Activated CD4-positive, alpha-beta T cell treated with anti-CD3 and anti-CD28 coated beads, Interleukin-2, amount 50 U/mL, for 1 hour (primary cell): ENCODE results near the gene SMCO2.

Experiments
- DNase-seq: peaks from one replicate; pipeline ENCODE4 v3.0.0-alpha.2; 2020

The SMCO2 gene

DNA sequence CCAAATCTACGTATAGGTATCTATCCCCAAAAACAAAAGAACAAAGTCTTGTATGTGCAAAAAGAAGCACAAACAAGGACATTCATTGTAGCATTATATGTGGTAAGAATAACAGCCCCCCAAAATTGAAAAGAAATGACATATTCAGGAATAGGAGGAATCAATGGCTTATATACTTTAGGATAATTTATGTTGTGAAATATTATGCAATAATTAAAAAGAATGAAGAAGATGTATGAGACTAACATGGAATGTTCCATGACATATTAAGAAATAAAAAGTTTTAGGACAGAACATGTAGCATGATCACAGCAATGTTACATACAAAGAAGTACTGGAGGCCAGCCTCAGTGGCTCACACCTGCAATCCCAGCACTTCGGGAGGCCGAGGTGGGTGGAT lies 9.1 kb downstream of the SMCO2 start:
- DNase-seq: no peak

DNA sequence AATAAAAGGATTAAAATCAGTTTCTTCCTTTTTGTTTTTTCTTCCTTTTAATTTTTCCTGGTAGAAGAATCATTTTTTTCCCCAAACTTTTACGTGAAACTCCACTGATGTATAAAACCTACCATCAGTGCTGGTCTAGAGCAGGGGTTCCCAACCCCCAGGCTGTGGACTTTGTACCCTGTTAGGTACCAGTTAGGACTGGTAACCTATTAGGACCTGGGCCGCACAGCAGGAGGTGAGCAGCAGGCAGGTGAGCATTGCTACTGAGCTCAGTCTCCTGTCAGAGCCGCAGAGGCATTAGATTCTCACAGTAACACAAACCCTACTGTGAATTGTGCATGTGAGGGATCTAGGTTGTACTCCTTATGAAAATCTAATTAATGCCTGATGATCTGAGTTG lies 10.1 kb downstream of the SMCO2 start:
- no peak for DNase-seq

DNA sequence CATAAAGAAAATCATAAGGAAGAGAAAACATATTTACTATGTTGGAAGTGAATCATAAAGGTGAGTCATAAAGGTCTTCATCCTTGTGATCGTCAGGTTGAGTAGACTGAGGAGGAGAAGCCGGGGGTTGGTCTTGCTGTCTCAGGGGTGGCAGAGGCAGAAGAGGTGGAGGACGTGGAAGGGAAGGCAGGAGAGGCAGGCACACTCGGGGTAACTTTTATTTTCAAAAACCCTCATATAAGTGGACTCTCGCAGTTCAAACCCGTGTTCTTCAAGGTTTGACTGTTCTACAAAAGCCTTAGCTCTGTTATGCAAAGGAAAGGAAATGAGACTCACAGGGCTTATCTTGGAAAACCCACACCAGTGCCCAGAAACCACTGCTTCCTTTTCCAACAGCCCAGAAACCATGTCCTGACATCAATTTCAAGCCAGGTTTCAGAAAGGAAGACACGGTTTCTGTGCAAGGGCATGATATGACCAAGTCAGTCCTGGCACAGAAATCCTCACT lies 14.0 kb downstream of the SMCO2 start:
- no peak for DNase-seq

DNA sequence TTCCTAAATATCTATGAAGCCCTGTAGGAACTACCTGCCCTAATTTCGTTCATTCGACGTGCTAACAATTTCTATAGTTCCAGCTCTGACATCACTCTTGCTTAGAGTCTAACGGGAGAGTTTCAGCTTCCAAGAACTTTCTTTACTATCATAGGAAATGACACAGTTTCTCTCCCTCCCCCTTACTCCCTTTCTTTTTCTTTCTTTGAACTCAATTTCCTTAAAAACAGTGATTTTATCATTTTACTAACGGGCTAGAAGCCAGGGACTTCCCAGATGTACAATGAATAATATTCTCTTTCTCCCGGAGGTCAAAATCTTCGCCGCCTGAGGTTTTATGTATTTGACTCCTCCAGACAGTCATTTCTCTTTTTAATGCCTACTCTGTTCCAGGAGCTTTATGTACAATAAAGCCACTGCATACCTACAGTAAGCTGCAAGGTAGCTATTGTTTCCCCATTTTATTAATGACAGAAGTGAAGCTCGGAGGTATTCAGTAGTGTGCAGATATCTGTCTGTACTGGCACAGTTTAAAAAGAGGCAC lies 15.7 kb downstream of the SMCO2 start:
- DNase-seq: no peak

DNA sequence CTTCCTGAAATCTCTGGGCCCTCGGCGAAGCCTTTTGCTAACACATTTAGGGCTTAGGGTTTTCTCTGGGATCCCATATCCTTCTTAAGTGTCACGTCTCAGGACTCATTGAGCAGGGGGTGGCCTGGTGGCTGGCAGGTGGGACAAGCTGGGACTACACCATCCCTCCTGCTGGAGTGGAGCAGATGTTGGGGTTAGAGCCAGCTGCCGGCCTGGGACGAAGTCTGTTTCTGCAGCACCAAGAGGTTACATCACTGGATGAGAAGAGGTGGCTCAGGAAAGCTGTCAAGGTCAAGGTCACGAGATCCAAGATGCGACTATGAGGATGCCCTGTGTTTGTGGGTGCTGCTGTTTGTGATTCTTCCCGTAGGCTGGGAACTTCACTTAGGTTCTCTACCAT lies 16.3 kb downstream of the SMCO2 start:
- no peak for DNase-seq

DNA sequence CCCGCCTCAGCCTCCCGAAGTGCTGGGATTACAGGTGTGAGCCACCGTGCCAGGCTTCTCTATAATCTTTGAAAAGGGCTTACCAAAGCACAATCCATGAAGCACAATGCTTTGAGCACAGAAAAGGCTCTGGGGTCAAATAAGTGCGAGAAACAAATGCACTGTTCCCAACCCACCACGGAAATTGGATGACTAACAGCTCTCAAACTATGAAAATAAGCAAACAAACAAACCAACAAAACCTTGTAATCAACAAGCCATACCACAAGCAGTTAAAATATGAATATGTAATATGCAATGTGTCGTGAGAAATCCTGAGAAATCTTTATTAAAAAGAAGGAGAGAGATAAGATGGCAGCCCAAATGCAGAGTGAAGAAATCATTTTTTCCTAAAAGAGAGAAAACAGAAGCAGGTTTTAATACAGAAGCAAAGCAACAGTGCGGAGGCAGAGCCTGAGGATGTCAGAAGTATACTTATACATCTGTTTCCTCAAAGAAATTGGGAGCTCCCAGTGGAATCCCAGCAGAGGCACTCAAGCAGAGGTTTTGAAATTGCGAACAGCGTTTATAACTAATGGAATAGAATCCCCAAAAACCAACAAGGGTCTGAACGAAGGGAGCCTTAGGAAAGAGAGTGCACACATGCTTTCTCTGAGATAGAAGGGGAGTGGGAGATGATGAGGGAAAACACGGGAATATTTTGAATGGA lies 17.1 kb downstream of the SMCO2 start:
- no peak for DNase-seq

DNA sequence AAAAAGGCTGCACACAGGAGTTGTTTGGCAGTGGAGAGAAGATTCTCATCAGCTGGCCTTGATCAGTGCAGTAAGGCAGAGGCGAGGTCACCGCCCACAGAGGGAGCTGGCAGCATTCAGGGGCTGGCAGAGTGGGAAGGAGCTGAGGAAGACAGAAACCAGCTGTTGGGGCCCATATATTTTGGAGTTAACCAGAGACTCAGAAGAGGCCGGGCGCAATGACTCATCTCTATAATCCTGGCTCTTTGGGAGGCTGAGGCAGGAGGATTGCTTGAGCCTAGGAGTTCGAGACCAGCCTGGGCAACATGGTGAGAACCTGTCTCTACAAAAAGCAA lies 17.7 kb downstream of the SMCO2 start:
- DNase-seq: no peak

DNA sequence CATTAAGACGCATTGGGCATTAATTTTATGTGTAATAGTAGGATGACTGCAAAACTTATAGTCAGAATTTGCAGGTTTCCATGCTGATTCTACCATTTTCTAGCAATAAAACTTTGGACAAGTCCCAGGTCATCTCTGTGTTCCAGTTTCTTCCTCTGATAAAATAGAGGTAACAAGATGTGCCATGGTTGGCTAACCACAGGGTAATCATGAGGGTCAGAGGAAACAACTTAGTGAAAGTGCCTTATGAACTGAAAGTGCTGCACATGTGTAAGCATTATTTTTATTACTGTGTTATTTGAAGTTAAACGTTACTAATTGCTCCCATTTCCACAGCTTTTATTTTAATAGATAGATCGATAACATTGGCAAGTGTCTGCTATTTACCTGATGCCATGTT lies 21.1 kb downstream of the SMCO2 start:
- no peak for DNase-seq

DNA sequence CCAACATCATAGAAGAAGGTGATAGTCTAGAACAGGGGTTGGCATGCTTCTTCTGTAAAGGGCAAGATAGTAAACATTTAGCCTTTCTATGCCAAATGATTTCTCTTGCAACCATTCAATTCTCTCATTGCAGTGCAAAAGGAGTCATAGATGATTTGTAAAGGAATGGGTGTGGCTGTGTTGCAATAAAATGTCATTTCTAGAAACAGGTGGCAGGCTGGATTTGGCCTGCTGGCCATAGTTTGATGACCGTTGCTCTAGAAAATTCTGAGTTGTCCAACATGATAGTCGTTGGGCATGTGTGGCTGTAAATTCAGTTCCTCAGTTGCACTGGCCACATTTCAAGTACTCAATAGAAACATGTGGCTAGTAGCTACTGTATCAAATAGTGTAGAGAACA lies 21.7 kb downstream of the SMCO2 start:
- no peak for DNase-seq

DNA sequence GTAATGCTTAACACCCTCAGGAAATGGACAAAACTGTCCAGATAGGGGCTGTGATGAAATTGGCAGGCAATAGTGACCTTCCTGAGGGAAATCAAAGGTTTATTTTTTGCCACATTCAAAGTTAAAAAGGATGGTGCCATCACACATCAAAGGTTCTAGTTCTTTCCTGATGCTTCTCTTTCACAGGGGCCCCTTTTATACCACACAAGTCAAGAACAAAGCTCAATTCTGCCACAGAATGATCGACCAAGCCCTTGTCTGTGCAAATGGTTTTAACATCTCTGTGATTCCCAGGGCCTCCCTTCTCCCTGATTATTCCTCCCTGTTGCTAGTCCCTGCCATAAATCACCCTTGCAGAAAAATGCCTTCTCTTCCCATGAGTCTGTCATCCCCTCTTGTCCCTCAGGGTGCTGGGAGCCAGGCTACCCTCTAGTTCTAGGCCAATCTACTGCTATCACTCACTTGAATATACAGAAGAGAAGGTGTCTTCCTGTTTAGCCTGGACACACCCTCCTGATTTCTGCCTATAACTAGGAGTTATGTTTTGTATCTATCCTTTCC lies 22.7 kb downstream of the SMCO2 start:
- DNase-seq: no peak

DNA sequence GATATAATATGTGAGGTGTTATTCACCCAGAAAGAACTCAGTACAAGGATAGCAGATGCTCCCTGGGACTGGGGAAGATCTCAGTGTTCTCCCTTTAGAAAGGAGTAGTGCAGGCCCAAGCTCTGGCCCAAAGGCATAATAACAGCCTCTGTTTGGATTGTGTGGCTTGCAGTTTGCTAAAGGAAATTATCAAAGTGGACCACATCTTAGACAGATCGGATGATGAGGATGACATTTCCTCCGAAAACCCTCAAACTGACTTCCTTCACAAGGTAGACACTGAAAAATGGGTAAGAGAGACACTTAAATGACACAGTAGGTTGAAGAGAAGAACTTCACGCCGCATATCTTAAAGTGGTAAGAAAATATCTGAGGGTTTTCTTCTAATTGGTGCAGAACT lies 26.1 kb downstream of the SMCO2 start:
- no peak for DNase-seq

DNA sequence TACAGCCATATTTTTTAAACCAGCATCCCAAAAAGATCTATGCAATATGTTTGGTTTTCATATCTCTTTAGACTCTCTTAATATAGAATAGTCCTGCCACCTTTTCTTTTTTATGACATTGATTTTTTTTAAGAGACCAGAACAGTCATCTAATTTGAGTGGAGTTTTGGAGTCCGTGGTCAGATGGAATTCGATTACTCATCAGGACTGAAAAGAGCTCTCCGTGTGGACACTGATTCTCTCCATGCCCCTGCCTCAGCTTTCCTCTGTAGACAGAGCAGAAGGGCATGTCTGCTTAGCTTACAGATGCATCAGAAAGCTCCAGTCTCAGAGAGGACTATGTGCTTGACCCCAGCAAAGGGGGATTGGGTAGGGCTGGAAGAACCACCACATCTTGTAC lies 27.8 kb downstream of the SMCO2 start:
- DNase-seq: no peak

DNA sequence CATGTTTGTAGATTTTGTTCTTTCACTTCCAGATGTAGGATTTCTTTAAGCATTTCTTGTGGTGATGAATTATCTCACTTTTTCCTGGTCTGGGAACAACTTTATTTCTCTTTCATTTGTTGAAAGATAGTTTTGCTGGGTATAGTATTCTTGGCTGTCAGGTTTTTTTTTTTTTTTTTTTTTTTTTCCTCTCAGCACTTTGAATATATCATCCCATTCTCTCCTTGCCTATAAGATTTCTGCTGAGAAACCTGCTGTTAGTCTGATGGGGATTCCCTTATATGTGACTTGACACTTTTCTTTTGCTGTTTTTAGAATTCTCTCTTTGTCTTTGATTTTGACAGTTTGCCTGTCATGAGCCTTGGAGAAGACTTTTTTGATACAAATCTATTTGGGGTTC lies 30.5 kb downstream of the SMCO2 start:
- DNase-seq: no peak

DNA sequence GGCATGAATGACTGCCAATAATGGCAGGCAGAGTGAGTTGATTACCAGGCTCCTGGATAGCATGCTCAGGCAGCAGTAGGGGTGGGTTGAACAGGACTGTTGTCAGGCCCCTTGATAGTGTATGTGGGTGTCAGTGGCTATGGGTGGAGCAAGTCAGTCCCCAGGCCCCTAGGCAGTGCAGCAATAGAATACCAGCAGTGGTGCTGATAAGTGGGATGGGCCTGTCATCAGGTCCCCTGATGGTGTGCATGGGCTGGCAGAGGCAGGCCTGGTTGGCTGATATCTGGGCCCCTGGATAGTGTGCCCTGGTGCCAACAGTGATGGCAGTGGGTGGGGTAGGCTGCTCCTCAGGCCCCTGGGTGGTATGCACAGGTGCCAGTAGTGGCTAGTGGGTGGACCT lies 32.4 kb downstream of the SMCO2 start:
- no peak for DNase-seq

DNA sequence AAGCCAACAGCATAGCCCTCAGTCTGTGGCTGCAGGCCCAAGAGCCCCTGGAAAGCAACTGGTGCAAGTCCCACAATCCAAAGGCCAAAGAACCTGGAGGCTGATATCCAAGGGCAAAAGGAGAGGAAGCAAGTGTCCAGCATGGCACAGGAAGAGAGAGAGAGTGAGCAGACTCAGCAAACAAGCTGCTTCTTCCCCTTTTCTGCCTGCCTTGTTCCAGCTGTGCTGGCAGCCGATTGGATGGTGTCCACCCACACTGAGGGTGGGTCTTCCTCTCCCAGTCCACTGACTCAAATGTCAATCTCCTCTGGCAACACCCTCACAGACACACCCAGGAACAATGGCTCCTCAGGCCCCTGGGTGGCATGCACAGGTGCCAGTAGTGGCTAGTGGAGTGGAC lies 33.5 kb downstream of the SMCO2 start:
- DNase-seq: no peak

DNA sequence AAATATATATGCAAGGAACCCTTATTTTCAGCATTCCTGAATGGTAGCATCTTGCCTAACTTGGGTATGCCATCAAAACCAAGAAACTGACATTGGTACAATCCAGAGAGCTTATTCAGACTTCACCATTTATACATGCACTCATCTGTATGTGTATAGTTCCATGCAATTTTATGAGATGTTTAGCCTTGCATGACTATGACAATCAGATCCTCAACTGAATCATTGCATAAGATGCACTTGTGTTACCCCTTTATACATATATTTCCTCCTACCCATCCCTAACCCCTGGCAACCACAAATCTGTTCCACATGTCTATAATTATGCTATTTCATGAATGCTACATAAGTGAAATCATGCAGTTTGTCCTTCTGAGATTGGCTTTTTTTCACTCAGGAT lies 40.4 kb downstream of the SMCO2 start:
- DNase-seq: no peak

DNA sequence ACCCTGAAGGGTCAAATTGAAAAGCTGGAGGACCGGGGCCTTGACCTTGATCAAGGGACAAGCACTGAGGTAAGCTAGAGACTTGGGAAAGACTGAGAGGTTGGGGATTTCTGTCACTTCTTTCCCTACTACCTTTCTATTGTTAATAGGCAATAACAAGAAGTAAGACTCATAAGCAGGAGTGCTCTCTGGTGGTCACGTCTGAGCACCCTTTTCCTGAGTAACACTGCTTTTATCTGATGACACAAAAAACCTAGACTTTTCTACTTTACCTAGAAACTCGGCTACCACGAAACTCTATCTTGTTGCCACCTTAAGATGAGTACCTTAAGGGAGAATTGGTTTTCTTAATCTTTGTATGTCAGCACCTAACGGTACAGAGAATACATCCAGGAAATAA lies 41.9 kb downstream of the SMCO2 start:
- DNase-seq: no peak

DNA sequence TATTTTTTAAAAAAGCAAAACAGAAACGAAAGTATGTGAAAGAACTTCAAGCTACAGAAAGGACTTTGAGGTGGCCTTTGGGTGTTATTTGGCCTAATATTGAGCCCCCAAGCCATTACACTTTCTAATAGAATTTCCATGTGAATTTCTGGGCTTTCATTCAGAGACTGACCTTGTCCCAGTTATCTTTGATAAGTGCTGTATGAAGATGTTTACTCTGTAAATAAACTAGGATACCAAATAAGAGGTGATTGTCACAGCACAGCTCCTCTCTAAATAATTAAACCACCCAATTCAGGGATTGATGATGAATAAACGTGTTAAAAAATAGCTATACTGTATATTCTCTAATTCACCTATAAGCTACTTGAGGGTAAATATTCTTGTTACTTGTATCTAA lies 44.7 kb downstream of the SMCO2 start:
- no peak for DNase-seq

DNA sequence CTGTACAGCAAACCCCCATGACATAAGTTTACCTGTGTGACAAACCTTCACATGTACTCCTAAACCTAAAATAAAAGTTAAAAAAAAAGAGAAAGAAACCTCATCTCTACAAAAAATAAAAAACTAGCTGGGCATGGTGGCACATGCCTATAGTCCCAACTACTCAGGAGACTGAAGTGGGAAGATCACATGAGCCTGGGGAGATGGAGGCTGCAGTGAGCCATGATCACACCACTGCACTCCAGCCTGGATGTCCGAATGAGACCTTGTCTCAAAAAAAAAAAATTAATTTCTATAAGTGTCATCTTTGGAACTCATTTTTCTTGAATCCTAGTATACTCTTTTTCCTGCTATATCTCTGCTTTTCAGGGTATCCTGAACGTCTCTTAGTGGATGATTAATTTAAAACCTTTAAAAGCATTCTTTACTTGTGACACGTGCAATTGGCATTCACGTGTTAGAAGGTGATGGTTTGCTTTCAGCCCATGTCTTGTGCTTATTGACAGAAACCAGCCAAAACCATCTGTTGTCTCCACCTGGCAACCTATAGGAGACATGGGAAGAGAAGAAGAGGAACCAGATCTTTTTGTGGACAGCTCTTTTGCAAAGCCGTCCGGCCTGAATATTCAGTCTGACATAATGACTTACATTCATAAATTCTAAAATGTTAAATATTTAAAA lies 46.9 kb downstream of the SMCO2 start:
- DNase-seq: no peak

DNA sequence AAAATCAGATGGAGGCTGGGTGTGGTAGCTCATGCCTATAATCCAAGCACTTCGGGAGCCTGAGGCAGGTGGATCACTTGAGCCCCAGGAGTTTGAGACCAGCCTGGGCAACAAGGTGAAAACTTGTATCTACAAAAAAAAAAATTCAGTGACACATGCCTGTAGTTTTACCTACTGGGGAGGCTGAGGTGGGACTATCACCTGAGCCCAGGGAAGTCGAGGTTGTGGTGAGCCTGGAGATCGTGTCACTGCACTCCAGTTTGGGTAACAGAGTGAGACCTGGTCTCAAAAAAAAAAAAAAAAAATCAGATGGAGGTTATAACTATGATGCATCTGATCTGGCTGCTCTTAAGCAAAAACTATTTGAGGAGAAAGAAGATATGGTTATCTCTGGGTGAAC lies 50.9 kb downstream of the SMCO2 start:
- no peak for DNase-seq

DNA sequence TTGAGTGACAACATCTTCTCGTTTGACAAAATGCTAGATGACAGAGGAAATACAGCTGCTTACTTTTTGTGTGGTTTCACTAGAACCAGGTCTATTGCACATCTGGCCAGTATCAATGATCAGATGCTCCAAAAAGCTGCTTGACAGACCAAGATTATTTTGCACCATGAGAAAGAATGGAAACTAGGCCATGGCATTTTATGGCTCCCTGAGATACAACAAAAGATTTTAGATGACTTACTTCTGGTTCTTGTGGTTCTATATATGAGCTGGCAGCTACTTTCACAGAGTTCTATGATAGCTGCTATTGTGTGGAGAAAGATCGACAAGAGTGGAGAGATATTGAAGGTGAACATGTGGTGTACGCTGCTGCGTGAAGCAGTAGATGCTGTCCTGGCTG lies 51.6 kb downstream of the SMCO2 start:
- no peak for DNase-seq

DNA sequence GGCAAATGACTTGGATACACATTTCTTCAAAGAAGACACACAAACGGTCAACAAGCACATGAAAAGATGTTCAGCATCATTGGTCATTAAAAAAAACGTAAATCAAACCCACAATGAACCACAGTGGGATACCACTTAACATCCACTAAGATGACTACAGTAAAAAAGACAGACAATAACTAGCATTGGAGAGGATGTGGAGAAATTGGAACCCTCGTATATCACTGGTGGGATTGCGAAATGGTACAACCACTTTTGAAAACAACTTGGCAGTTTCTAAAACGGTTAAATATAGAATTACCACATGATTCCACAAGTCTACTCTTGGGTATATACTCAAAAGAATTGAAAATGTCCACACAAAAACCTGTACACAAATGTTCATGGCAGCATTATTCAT lies 52.2 kb downstream of the SMCO2 start:
- no peak for DNase-seq

DNA sequence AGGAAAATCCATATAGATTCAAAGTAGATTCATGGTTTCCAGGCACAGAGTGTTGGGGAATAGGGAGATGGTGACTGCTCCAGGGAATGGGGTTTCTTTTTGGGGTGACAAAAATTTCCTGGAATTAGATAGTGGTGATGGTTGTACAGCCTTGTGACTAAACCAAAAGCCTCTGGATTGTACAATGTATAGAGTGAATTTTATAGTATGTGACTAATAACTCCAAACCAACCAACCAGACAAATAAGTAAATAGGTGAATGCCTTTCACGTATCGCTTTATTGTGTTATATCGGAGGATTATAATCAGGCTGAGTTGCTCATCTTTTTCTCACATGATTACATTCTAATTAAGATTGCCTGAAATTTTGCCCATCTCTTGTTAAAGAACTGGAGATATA lies 52.8 kb downstream of the SMCO2 start:
- no peak for DNase-seq

DNA sequence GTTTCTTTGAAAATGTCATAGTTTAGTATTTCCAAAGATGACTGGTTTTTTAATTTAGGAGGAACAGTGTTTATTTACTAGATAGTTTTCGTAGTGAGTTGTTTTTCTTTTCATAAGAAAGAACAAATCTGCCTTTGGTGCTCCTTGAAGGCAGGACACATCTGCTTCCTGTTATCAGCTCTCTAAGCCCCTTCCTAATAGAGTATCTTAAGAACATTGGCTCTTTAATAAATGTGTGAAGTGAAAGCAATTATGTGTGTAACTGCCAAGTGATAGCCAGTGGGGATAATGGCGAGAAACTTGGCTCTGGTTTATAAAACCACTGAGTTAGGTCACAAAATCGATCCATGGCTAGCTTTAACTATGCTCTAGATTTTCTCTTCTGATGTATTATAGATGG lies 54.0 kb downstream of the SMCO2 start:
- no peak for DNase-seq
